ENCODE measurements around the gene USP1. TPM values are rescaled to one million over a fixed set of nuclear protein-coding genes. Genes with fewer than 3 reads are reported as not detected.

USP1 gene, protein sequence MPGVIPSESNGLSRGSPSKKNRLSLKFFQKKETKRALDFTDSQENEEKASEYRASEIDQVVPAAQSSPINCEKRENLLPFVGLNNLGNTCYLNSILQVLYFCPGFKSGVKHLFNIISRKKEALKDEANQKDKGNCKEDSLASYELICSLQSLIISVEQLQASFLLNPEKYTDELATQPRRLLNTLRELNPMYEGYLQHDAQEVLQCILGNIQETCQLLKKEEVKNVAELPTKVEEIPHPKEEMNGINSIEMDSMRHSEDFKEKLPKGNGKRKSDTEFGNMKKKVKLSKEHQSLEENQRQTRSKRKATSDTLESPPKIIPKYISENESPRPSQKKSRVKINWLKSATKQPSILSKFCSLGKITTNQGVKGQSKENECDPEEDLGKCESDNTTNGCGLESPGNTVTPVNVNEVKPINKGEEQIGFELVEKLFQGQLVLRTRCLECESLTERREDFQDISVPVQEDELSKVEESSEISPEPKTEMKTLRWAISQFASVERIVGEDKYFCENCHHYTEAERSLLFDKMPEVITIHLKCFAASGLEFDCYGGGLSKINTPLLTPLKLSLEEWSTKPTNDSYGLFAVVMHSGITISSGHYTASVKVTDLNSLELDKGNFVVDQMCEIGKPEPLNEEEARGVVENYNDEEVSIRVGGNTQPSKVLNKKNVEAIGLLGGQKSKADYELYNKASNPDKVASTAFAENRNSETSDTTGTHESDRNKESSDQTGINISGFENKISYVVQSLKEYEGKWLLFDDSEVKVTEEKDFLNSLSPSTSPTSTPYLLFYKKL
- 69.6 and 82.7 TPM in 2 replicates for total RNA-seq (2014; rRNA removed; shearing (Covaris generic))
- total RNA-seq (2022): 96.6 and 100 TPM in 2 replicates
- percentile 98 among the genes with signal in this experiment for Bru-seq, nascent RNA
- BruChase-seq, experiment 1, labeled RNA remaining after a 6-hour chase: percentile 96 among the genes with signal in this experiment
- BruChase-seq, experiment 2, labeled RNA remaining after a 2-hour chase: percentile 99 among the genes with signal in this experiment
- long read RNA-seq, transcript USP1-201 (9 exons, 3,996 nt): major isoform, 196 of 219 reads
- long read RNA-seq, partial matches to known transcripts: 4 of 219 reads
- long read RNA-seq, other reads (novel, unspliced or antisense): 17 of 219 reads

DNA sequence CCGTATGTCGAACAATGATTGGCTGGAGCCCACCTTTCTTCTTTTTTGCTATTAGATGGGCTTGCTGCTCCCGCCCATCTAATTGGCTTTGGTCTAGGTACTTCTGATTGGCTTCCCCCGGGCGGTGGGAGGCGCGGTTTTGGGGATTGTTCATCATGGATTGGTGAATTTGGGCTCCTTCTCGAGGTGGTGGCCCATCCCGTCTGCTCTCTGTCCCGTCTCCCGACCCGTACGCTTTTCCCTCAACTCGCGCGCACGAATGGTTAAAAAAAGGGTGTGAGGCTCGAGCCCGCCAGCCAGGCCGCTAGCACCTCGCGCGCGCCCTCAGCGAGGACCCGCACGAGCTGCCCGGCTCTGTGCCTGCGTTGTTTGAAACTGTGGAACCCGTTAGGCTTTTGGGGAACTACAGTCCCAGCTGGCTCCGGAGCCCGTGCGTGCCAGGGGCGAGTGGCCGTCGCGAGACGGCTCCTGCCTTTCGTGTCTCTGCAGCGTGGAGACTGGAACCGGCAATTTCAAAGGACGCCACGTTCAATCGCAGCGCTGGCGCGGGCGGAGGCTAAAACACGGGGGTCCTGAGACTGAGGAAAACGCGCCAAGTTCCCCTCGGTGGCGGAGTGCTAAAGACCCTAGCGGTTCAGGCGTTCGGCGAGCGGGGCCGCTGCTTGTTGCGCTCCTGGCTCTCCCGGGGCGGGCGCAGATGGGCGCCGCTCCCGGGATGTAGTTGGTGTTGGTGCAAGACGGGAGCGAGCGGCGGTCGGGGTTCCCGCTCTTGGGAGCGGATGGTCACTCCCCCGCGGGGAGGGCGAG is at the start of gene USP1:
USP1 (plus strand) TSS at position 584 of the 807 bp plus-strand sequence. CDS start 2,819 bp downstream, outside the sequence.
- TF ChIP-seq, protein P1, sequence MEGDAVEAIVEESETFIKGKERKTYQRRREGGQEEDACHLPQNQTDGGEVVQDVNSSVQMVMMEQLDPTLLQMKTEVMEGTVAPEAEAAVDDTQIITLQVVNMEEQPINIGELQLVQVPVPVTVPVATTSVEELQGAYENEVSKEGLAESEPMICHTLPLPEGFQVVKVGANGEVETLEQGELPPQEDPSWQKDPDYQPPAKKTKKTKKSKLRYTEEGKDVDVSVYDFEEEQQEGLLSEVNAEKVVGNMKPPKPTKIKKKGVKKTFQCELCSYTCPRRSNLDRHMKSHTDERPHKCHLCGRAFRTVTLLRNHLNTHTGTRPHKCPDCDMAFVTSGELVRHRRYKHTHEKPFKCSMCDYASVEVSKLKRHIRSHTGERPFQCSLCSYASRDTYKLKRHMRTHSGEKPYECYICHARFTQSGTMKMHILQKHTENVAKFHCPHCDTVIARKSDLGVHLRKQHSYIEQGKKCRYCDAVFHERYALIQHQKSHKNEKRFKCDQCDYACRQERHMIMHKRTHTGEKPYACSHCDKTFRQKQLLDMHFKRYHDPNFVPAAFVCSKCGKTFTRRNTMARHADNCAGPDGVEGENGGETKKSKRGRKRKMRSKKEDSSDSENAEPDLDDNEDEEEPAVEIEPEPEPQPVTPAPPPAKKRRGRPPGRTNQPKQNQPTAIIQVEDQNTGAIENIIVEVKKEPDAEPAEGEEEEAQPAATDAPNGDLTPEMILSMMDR (conservative IDR thresholded peaks at IDR 0.05; ENCODE audit: low read length): no peak
- no peak for TF ChIP-seq EZH2phosphoT487 (IDR thresholded peaks at IDR 0.05; ENCODE audit: borderline replicate concordance, low read depth, low read length)
- Histone ChIP-seq H4K20me1 (ENCODE audit: insufficient read depth, low read length) (peaks cover 37% of the 10 kb centered on the region), H3K27ac (ENCODE audit: low read depth, low read length, poor library complexity, severe bottlenecking) (peak within 1 kb of the TSS; percentile 95), H3K9me2 (ENCODE audit: insufficient read depth, low read length) (no peaks in the 10 kb centered on the region), H3K79me2 (ENCODE audit: insufficient read depth, low read depth, low read length) (peaks cover 53% of the 10 kb centered on the region), H3K36me3 (ENCODE audit: insufficient read depth, low read length) (peaks cover 37% of the 10 kb centered on the region), H3K4me1 (ENCODE audit: insufficient read depth, low read length, poor library complexity, severe bottlenecking) (peaks cover 44% of the 10 kb centered on the region), H3K4me3 (ENCODE audit: low read depth, low read length, poor library complexity, severe bottlenecking) (peak within 1 kb of the TSS; percentile 94), H2AFZ (ENCODE audit: low read length) (peak within 1 kb of the TSS; percentile 45; the same call in 1 of the 2 replicates), H3K9me3 (ENCODE audit: low read length) (no peaks in the 10 kb centered on the region), H3K4me2 (ENCODE audit: low read length) (peak within 1 kb of the TSS; percentile 85)
- CTCF ChIA-PET (ENCODE audit: unreplicated experiment): no interaction called here
- intact Hi-C loops (cut with micrococcal nuclease; ENCODE audit: unreplicated experiment): loop anchor here (2.0 to 5.0 kb wide), 7 partner anchors 251 to 1391 kb away; partner anchors contain the start of genes ALG6, DOCK7, EFCAB7 and ITGB3BP
- no TSS peak for BruUV-seq (replicated peaks)
- POLR2A ChIA-PET: interaction anchor here (0.6 to 1.4 kb wide), 3 partner anchors 11 to 280 kb away, joined by 3 to 4 read pairs (median 3); no protein-coding TSS in a partner anchor
- DNase-seq (ENCODE audit: low spot score): peak; percentile 99

DNA sequence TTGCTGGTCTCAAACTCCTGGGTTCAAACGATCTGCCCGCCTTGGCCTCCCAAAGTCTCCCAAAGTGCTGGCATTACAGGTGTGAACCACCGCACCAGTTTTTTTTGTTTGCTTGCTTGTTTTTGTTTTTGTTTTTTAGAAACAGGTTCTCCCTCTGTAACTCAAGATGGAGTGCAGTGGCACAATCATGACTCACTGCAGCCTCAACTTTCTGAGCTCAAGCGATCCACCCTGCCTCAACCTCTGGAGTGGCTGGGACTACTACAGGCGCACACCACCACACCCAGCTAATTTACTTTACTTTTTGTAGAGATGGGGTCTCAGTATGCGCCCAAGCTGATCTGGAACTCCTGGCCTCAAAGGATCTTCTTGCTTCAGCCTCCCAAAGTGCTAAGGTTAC is 47.3 kb upstream of the USP1 start:
- H3K9me3 ChIP-seq (ENCODE audit: low read length): no peaks in the 10 kb centered on the region
- ChIA-PET POLR2A (interaction anchor here (0.7 to 0.8 kb wide), 3 partner anchors 19 to 559 kb away, joined by 3 to 4 read pairs (median 3); no protein-coding TSS in a partner anchor), CTCF (ENCODE audit: unreplicated experiment) (no interaction called here)
- no peak overlapping the region for H3K27ac ChIP-seq (ENCODE audit: low read depth, low read length, poor library complexity, severe bottlenecking)
- no peaks in the 10 kb centered on the region for H3K79me2 ChIP-seq (ENCODE audit: insufficient read depth, low read depth, low read length)
- no peaks in the 10 kb centered on the region for H3K9me2 ChIP-seq (ENCODE audit: insufficient read depth, low read length)
- H3K4me2 ChIP-seq (ENCODE audit: low read length): no peak overlapping the region
- no TSS peak for BruUV-seq (replicated peaks)
- no peak overlapping the region for H3K4me3 ChIP-seq (ENCODE audit: low read depth, low read length, poor library complexity, severe bottlenecking)
- no peaks in the 10 kb centered on the region for H3K36me3 ChIP-seq (ENCODE audit: insufficient read depth, low read length)
- no peak overlapping the region for H2AFZ ChIP-seq (ENCODE audit: low read length)
- no peaks in the 10 kb centered on the region for H4K20me1 ChIP-seq (ENCODE audit: insufficient read depth, low read length)
- DNase-seq (ENCODE audit: low spot score): no peak
- intact Hi-C loops (cut with micrococcal nuclease; ENCODE audit: unreplicated experiment): no loop called here
- no peaks in the 10 kb centered on the region for H3K4me1 ChIP-seq (ENCODE audit: insufficient read depth, low read length, poor library complexity, severe bottlenecking)
- TF ChIP-seq EZH2phosphoT487 (IDR thresholded peaks at IDR 0.05; ENCODE audit: borderline replicate concordance, low read depth, low read length): no peak
- TF ChIP-seq, protein P1 (conservative IDR thresholded peaks at IDR 0.05; ENCODE audit: low read length): no peak
